Suprapubic skin (tissue), 4 donors: ENCODE results near the gene MED15.

Source experiments
- EP300 ChIP-seq: sonication (generic); formaldehyde crosslinking; IDR thresholded peaks from one replicate; pipeline ENCODE4 v1.6.1; 2017; ENCODE audit warnings: antibody characterized with exemption
- POLR2A ChIP-seq, 2 donors: fragments of 450-650 bp; IDR thresholded peaks; one replicate each; pipeline ENCODE4 v1.6.1; 2017; ENCODE audit warnings: antibody characterized with exemption in 2 of 2, mild to moderate bottlenecking in 2 of 2, moderate library complexity in 2 of 2
- POLR2AphosphoS5 ChIP-seq, 3 donors: sonication (generic); formaldehyde crosslinking; IDR thresholded peaks; one replicate each; pipeline ENCODE4 v1.6.1; 2017; ENCODE audit warnings: antibody characterized with exemption in 3 of 3
- TF ChIP-seq, protein P1 (sequence below), 2 donors: fragments of 200-600 bp in 1 of 2; fragments of 450-650 bp in 1 of 2; sonication (generic) in 1 of 2; IDR thresholded peaks; one replicate each; pipeline ENCODE4 v1.5.1; 2016 to 2019; ENCODE audit warnings: antibody characterized with exemption in 2 of 2, mild to moderate bottlenecking in 1 of 2, moderate library complexity in 1 of 2

DNA sequence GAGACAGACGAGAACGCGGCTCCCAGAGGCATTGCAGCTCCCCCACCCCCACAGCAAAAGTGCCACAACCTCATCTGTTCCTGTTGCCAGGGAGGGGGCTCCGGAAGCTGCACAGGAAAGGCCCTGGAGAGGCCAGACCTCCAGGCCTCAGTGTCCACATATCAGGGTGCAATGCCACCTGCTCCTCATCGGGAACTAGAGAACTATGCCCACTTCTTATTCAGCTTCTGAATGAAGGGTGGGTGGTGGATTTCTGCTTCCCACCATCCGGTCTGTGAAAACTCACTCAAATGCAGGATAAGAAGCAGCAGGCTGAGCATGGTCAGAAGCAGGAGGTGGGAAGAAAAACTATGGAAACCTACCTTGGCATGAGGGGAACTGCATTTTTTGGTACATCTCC lies 105.9 kb downstream of the MED15 start:
- TF ChIP-seq, protein P1, sequence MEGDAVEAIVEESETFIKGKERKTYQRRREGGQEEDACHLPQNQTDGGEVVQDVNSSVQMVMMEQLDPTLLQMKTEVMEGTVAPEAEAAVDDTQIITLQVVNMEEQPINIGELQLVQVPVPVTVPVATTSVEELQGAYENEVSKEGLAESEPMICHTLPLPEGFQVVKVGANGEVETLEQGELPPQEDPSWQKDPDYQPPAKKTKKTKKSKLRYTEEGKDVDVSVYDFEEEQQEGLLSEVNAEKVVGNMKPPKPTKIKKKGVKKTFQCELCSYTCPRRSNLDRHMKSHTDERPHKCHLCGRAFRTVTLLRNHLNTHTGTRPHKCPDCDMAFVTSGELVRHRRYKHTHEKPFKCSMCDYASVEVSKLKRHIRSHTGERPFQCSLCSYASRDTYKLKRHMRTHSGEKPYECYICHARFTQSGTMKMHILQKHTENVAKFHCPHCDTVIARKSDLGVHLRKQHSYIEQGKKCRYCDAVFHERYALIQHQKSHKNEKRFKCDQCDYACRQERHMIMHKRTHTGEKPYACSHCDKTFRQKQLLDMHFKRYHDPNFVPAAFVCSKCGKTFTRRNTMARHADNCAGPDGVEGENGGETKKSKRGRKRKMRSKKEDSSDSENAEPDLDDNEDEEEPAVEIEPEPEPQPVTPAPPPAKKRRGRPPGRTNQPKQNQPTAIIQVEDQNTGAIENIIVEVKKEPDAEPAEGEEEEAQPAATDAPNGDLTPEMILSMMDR (IDR thresholded peaks at IDR 0.05) = no peak
- no peak for TF ChIP-seq POLR2AphosphoS5 (IDR thresholded peaks at IDR 0.05)
- no peak for TF ChIP-seq POLR2A (IDR thresholded peaks at IDR 0.05)
- TF ChIP-seq EP300 = no peak
